ENCODE data around the gene CAPN12.

The CAPN12 gene

GRCh38 chr19:38737921-38738737, 6.1 kb downstream of the CAPN12 start:
- DNase-seq (ENCODE audit: low spot score) = no peak

DNA sequence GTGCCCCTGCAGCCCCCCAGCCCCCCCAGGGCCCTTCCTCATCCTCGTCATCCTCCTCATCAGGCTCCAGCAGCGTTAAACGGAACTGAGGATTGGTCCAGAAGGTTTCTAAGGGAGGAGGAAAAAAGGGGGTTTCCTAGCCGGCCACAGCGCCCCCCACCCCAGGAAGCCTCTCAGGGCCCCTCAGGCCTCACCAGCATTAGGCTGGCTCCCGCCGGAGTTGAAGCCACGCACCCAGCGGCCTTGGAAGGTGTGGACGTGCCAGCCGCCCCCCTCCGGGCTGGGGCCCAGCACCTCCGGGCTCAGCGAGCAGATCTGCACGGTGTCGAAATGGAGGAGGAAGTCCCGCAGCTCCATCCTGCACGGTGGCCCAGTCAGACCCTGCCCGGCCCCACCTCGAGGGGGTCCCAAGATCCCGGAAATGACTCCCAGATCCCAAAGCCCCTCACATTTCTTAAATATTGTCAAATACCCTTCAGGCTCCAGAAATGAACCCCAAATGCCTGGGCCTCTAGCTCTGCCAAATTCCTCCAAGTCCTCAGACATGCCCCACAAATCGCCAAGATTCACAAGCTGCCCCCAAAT, 6.9 kb downstream of the CAPN12 start:
- DNase-seq (ENCODE audit: low spot score) = no peak

- peak; percentile 83 for DNase-seq (ENCODE audit: low spot score)
These were observed 7.6 kb downstream of the CAPN12 start for GRCh38 chr19:38736413-38737280.

GRCh38 chr19:38736036-38736412, 8.2 kb downstream of the CAPN12 start:
- DNase-seq (ENCODE audit: low spot score) = peak; percentile 57

- peak; percentile 71 for DNase-seq (ENCODE audit: low spot score)
These were observed 9.0 kb downstream of the CAPN12 start for GRCh38 chr19:38735257-38735686.

- peak; percentile 45 for DNase-seq (ENCODE audit: low spot score)
These were observed 9.6 kb downstream of the CAPN12 start for GRCh38 chr19:38734426-38735256.

DNA sequence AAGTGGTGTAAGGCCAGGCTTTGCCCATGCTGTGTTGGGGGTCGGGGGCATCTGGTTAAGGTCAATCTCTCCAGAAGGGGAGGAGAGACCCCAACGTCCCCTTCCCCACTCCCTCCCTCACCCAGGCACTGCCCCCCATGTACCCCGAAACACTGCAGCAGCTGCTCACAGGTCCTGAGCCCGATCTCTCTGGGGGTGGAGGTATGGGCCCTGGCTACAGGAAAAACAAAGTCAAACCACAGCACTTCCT, 10.2 kb downstream of the CAPN12 start:
- DNase-seq (ENCODE audit: low spot score) = peak; percentile 55

DNA sequence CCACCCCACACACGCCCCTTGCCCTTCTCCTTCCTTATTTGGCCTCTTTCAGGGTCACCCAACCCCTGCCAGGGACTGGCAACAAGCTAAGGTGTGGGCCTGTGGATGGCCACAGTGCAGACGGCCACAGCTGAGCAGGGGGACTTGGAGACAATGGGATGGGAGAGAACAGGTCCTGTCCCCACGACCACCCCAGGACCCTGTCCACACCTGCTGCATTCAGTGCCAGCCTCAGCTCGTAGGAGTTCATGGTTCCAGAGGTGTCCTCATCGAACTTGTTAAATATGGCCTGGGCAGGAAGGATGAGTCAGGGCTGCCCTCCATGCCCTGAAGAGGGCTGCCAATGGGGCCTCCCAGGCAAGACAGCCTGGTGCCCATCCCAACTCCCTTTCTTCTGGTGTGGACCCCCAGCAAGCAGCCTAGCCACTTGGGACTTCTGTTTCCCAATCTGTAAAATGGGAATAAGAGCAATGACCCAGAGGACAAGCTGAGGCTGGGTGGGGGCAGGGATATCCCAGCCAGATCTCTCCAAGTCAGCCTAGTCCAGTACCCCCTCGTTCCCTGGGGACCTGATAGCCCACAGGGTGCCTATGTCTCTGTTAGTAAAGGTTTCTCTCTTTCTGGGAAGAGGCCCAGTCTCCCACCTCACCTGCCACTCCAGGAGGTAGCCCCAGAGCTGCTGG, 10.6 kb downstream of the CAPN12 start:
- no peak for DNase-seq (ENCODE audit: low spot score)

DNA sequence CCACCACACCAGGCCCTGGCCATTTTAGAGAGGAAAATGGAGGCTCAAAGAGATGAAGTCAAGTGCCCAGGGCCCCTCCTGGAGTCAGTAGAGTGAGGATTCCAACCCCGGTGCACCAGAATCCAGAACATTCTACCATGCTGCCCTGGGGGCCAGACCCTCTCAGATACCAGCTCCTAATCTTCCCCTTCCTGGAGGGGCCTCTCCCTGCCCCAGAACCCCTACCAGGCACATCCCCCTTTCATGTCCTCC, 11.1 kb downstream of the CAPN12 start:
- no peak for DNase-seq (ENCODE audit: low spot score)

GRCh38 chr19:38731654-38732301, 12.5 kb downstream of the CAPN12 start:
- DNase-seq (ENCODE audit: low spot score) = no peak

DNA sequence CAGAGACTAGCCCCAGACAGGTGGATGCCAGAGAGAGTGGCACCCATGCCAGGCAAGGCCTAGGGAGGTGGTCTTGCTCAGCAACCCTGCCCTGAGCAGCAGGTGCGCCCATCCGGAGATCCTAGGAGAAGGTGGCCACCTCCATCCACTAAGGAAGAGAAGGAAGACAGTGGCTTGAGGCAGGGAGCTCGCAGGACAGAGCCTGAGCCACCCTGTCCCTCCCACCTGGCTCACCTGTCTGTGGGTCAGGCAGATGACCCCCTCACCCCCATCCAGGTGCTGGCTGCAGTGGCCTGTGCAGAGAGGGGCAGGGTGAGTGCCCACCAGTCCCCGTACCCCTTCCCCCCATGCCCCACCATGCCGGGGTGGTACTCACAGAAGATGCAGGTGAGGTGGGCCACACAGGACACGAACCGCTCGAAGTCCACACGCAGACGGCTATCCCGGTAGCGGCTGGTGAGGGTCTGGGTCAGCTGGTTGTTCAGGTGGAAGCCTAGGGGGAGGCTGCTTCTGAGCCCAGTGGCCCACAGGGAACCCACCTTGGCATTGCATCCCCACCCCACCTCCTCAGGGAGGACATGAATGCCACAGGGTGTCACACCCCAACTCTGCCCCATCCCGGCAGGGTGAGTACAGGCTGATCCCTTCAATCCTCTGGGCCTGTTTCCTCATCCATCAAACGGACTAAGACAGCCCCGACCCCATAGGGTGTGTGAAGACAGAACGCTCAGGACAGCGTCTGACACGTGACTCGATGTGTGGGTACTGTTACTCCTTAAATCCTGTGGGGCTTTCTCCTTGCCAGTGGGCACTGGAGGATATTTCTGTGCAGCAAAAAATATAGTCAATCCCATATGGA, 13.3 kb downstream of the CAPN12 start:
- no peak for DNase-seq (ENCODE audit: low spot score)

GRCh38 chr19:38730470-38730730, 13.9 kb downstream of the CAPN12 start:
- no peak for DNase-seq (ENCODE audit: low spot score)

GRCh38 chr19:38729653-38730469, 14.4 kb downstream of the CAPN12 start:
- DNase-seq (ENCODE audit: low spot score) = peak; percentile 75

- DNase-seq (ENCODE audit: low spot score) = no peak
These were observed 15.3 kb downstream of the CAPN12 start for GRCh38 chr19:38728752-38729541.

DNA sequence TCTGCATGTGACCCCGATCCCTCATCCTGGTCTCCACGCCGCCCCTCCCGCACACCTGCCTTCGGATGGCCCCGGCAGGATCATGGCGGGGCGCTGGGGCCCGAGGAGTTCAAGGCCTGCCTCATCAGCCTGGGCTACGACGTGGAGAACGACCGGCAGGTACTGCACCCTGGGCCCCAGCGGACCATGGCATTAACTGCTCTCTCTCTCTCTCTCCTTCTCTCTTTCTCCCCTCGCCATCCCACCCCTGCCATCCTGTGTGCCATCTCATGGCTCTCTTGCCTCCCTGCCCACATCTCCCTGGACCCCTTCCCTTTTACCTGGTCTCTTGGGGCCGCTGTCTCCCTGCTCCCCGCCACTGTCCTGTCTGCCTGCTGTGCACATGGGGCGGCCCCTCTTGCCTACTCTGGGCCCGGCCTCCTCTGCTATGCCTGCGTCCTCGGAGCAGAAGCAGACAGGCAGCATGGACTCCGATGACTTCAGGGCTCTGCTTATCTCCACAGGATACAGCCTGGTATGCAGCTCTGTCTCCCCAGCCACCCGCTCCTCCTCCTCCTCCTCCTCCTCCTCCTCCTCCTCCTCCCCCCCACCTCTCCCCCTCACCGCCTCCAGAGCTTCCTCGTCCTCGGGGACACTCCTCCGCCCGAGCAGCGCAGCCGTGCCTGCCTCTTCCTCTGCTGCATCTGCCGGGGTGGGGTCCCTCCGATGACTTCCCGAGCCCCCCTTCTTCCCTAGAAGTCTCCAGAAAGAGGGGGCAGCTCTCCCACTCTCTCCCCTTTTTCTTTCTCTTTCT, 16.2 kb downstream of the CAPN12 start:
- no peak for DNase-seq (ENCODE audit: low spot score)

GRCh38 chr19:38727306-38727867, 16.9 kb downstream of the CAPN12 start:
- no peak for DNase-seq (ENCODE audit: low spot score)

DNA sequence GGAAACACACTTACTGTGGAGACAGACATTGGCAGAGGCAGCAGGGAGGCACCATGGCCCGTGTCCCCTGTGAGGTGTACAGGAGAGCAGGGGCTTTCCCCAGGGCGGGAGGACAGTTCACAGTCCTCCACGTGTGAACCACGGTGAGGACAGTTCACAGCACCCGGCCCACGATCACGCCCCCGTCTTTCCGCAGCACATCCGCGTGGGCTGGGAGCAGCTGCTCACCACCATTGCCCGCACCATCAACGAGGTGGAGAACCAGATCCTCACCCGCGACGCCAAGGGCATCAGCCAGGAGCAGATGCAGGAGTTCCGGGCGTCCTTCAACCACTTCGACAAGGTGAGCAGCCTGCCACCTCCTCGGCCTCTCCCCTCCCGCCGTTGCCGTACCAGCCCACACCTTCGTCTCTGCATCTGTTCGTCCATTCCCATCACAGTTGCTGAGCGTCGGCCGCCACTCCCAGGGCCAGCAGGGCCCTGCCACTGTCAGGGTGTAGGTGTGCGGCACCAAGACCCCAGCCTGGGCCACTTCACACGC, 17.4 kb downstream of the CAPN12 start:
- no peak for DNase-seq (ENCODE audit: low spot score)

DNA sequence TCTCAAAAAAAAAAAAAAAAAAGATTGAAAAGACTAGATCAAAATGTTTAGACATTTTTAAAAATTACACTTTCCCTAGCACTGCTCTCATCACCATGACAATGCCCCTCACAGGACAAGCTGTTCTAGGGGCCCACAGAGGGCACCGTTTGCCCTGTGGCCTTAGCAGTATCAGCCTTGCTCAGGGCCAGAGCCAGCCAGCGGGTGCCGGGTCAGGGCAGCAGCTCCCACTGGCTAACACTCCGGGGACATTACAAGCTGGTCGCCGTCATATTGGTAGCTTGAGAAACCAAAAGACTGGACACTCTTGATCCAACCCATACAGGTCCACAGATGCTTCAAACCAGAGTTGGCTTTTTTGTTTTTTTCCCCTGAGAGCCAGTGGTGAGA, 18.0 kb downstream of the CAPN12 start:
- no peak for DNase-seq (ENCODE audit: low spot score)

All from germinal center (tissue), 1 donor.